ENCODE data around the gene MELTF.

MELTF gene

DNA sequence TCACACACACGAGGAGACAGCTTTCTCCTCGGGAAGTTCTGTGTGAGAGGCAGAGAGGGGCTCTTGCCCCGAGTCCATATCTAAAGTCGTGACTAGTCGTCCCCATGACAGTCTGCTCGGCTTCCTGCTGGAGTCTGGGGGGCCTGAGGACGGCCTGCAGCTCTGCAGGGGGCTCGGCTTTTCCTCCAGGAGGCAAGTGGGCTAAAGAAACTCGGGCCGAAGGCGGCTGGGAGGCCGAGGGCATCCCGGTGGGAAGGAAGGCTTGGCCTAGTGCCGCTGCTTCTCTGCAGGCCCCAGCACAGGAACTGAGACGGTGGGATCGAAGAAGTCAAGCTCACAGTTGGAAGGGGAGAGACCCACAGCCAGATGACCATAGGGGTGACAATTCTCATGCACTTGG is 35.6 kb downstream of the MELTF start:
- peak; percentile 42 for DNase-seq (ENCODE audit: low spot score)

DNA sequence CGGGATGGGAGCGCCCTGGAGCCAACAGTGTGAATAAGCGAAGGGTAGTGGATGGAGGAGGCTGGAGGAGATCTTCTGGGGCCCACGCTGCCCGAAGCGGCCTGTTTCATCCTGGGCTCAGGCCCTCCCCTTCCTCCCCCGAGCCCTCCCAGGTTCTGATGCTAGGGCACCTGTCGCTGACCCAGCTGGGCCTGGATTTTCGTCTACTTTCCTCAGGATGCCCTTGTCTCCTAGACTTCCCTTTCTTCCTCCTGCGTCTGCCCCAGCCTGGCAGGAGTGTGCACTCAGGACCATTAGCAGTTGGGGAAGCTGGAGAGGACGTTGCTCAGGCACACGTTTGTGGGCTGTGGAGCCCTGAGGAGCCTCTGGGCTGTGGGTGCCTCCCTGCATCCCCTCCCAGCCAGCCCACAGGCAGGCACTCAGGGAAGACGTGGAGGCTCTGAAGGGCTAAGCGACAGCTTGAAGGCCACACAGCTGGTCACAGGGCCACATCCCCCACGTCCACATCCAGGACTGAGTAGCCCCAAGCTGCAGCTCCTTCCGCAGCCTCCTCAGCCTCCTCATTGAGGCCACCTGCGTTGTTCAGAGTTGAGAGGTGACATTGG is 37.1 kb downstream of the MELTF start:
- peak; percentile 34 for DNase-seq (ENCODE audit: low spot score)

DNA sequence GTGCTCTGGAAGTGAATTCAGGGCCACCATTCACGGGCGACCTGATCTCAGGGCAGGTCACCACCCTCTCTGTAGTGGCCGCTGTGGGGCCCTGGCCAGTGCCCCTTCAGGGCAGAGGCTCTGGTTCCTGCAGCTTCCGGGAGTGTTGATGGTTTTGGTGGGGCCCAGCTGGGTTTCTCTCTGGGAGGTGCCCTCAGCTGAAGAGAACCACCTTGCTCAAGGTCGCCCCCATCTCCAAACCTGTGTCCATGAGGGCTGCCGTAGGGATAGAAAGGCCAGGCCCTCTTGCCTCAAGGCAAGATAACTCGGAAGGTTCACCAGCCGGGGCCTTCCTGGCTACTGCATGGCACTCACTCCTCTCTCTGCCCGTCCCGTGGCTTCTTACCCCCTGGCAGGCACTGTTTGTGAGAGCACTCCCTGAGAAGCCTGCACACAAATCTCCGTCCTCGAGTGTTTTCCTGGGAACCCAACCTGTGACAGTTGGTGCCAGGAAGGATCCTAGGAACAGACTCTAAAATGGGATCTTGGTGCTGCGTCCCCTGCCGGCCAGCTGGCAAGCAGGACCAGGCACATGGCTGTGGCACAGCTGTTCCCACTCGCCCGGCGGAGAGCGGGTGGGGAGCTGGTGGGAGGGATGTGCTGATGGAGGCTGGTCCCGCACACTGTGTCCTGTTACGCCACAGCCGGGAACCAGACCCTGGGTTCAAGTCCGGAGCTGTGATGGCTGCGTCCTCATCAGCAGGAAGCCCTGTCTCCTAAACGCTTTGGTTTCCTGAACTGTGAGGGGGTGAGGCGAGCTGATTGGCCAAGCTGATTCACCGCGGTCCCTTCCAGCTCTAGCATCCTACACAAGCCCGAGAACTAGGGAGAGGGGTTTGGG is 37.8 kb downstream of the MELTF start:
- DNase-seq (ENCODE audit: low spot score), result peak; percentile 62

DNA sequence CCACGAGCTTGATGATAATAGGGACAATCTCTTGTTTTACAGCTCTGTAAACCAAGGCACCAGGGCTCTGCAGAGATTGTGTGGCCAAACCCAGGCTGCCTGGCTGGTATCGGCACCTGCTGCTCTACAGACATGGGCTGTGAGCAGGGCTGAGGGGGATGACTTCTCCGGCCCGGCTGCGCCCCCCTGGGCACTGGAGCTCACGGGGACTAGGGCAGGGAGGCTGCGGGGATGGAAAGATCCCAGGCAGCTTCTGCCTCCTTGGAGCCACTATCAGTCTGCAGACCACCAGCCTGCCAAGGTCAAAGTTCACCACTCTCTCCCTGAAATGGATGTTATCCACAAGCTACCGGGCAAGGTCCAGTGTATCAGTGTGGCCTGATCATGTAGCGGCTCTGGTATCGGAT is 39.0 kb downstream of the MELTF start:
- peak; percentile 55 for DNase-seq (ENCODE audit: low spot score)

DNA sequence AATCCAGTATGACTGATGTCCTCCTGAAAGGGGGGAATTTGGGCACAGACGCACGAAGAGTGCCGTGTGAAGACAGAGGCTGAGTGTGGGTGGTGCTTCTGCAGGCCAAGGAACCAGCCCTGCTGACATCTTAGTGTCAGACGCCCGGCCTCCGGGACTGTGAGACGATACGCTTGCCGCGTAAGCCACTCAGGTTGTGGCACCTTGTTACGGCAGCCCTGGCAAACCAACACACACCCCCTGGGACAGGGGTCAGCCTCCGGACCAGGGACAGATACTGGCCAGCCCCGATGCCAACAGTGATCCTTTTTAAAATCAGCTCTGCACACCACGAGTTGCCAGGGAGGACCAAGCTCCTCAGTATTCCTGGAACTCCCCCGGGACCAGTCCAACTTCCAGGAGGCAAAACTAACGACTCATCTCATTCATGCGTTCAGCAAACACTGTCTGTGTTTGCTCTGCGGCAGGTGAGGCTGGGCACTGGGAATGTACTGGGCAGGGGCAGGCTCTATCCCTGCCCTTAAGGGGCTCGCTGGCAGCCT is 39.8 kb downstream of the MELTF start:
- peak; percentile 51 for DNase-seq (ENCODE audit: low spot score)

DNA sequence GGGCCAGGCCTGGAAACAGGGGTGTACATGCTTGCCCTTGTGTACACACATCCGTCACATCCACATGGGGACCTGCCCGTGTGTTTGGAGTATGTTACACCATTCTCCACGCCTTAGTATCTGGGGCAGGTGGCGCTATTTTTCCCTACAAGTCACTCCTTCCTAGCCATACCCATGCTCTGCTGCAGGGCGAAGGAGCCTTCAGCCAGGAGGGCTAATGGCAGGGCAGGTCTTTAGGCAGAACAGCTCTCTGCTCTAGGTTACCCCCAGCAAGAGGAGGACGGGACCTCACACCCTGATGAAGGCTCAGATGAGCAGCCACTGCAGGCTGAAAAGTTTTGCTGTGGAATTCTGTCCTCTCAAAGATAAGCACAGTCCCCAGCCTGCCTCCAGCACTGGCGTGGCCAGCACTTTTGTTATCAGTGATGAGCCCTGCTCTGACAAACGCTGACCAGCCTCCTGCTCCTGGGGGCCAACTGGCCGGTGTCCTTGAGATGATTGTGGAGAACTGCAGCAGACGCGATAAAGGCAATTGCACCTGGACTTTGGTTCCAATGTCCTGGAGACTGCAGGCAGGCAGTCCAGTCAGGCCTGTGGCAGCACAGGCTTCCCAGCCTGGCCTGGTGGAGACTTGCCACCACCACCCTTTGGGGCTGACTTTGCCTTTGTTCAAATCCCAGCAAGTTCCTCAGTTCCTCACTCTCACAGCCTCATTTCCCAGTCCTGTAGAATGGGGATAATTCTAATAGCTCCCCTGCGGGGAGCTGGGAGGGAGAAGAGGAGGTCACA is 41.2 kb downstream of the MELTF start:
- DNase-seq (ENCODE audit: low spot score), result peak; percentile 53

DNA sequence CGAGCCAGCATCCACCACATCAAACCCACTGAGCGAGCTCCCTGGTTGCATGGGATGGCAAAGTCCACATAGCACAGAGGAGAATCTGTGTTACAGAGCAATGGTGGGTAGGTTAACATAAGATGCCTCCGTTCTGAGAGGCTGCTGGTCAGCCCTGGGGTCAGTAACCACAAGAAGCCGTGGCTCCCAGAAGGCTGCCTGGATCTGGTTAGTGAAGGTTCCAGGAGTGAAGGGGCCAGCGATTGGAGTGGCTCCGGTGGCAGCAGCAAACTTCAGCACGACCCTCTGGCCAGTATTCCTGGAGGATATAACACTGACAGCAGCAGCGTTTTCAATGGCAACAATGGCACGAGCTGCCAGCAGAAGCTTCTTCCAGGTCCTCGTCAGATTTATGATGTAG is 42.6 kb downstream of the MELTF start:
- DNase-seq (ENCODE audit: low spot score), result peak; percentile 12

DNA sequence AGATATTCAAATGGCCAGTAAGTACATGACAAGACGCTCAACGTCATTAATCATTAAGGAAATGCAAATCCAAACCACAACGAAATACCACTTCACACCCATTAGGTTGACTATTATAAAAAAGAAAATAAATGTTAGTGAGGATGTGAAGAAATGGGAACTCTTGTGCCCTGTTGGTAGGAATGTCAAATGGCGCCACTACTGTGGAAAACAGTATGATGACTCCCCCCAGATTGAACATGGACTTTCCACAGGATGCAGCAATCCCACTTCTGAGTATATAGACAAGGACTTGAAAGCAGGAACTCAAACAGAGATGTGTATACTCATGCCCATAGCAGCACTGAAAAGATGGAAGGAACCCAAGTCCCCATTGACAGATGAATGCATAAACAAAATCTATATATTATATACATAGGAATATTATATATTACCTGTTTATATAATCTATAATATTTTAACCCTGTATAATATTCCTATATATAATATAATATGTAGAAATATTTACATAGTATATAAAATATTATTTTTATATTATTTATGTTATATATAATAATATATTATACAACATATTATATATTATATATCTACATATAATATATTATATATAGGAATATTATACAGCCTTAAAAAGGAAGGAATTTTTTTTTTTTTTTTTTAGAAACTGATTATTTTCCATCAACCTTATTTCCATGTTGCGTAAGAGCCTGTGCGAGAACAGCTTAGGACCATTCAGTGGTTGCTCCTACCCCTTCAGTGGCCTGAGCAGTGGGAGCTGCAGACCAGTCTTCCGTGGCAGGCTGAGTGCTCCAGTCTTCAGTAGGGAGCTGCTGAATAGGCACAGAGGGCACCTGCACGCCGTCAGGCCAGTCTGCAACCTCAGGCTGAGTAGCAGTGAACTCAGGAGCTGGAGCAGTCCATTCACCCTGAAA is 43.4 kb downstream of the MELTF start:
- DNase-seq (ENCODE audit: low spot score), result peak; percentile 17

DNA sequence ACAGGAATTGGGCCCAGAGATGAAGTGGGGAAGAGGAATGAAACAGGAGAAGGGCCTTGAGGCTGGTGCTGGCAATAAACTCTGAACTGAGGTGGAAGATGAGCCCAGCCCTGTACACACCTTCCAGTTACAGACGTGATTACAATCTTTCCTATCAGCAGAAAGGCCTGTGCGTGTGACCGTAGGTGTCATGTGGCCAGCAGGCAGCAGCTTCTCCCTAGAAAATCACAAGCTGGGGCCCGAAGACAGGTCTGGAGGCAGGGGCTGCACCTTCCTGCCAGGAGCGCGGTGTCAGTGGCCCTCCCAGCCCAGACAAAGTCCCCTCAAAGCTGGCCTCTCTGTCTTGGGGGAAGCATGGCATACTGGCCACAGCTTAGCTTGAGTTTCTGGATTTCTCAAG is 44.3 kb downstream of the MELTF start:
- DNase-seq (ENCODE audit: low spot score), result peak; percentile 36

DNA sequence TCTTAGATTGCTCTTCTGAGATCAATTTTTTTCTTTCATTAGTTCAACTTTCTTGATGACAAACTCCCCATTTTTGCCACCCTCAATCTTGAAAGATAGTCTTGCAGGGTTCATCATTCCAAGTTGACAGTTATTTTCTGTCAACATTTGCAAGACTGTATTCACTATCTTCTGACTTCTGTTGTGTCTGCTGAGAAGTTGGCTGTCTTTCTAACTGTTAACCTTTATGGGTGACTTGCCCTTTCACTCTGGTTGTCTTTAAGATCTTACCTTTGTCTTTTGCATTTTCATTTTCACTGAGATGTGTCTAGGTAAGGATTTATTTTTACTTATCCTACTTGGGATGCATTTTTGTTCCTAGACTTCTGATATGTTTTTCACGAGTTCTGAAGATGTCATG is 46.4 kb downstream of the MELTF start:
- no peak for DNase-seq (ENCODE audit: low spot score)

DNA sequence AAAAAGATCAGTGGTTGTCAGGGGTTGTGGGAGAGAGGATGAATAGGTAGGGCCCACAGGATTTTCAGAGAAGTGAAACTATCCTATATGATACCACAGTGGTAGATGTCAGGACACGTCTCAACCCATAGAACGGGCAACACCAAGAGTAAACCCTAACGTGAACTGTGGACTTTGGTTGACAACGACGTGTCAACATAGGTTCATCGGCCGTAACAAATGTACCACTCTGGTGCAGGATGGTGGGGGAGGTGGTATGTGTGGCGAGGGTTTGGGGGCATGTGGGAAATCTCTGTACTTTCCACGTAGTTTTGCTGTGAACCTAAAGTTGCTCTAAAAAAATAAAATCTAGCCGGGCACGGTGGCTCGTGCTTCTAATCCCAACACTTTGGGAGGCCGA is 48.0 kb downstream of the MELTF start:
- DNase-seq (ENCODE audit: low spot score), result peak; percentile 25

DNA sequence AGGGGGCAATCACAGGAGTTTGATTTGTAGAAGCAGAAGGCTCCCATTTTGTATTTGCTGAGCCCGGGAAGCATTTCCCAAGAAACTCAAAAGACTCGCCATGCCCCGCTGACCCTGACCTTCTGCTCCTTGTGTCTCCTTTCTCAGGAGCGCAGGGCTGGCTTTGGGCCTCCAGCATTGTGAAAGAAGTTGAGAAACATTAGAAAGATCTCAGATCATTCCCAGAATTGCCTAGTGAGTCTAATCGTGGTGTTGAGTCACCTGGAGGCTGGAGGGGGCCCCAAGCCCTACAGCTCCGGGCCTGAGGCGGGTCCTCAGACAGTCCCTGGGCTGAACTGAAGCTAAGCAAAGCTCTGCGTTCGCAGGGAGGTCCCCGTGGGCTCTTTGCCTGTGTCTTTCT is 50.1 kb downstream of the MELTF start:
- DNase-seq (ENCODE audit: low spot score), result no peak

DNA sequence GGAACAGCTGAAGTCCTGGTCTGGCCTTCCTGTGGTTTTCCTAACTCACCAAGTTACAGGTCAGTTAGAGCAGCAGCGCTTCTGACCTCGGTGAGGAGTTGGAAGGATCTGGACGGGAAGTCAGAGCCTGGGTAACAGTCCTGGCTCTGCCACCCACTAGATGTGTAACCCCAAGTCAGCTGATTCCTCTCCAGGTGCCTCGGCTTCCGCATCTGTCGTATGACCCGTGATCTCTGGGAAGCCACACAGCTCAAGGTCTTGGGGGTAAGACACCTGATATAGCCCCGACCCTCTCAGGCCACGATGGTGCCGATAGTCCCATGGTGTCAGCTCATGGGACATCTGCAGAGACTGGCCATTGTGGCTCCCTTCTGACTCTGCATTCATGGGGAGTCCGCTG is 52.7 kb downstream of the MELTF start:
- peak; percentile 57 for DNase-seq (ENCODE audit: low spot score)

DNA sequence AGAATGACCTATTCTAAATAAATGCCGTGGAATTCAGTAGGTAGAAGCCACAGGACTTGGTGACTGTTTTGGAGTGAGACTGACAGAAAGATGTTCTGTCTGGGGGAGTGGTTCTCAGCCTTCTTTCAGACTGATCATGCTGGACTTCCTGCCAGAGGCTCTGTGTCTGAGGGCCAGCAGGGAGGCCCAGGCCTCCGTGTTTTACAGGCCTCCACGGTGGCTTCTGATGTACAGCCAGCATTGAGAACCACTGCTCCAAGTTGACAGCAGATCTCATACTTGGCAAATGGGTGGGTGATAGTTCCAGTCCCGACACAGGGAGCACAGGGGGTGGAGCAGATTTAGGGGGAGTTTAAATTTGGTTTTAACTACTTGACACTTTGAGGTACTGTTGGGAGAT is 54.3 kb downstream of the MELTF start:
- peak; percentile 52 for DNase-seq (ENCODE audit: low spot score)

DNA sequence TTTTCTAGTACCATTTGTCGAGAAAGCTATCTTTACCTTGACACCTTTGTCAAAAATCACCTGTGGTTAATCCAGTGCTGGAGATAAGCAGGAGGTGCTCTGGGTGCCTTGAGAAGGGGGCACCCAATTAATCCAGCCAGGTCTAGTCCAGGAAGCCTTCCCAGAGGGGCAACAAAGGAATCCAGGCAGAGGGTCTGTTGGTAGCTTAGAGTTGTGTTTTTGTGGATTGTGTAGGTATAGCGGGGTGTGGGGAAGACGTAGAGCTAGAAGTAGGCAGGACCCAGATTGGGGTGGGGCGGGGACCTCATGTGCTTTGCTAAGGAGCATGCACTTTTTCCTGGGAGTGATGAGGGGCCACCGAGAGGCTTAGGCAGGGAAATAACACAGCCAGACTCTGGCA is 55.0 kb downstream of the MELTF start:
- DNase-seq (ENCODE audit: low spot score), result peak; percentile 17

DNA sequence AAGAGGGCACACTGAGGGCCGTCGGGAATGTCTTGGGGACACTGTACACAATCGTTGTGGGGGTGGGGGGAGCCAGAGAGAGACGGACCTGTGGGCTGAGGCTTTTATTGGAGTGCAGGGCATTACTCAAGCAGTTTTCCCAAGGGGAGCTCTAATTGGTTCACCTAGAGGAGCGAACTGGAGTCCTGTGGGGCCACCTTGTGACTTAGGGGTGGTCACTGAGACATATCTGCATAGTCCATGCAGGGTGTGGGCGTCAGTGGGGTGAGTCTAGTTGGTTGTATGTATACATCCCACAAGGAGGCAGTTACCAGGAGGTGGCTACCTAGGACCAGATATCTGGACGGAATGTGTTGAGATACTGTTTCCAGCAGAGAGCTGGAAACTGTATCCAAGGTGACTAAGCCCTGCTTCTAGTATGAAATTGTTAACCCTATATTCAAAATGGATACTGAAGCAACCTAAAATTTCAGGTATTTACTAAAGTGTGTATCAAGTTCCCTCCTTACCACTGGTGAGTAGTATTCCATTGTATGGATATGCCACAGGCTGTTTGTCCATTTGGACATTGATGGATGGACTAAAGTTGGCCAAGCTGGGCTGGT is 58.4 kb downstream of the MELTF start:
- peak; percentile 36 for DNase-seq (ENCODE audit: low spot score)

DNA sequence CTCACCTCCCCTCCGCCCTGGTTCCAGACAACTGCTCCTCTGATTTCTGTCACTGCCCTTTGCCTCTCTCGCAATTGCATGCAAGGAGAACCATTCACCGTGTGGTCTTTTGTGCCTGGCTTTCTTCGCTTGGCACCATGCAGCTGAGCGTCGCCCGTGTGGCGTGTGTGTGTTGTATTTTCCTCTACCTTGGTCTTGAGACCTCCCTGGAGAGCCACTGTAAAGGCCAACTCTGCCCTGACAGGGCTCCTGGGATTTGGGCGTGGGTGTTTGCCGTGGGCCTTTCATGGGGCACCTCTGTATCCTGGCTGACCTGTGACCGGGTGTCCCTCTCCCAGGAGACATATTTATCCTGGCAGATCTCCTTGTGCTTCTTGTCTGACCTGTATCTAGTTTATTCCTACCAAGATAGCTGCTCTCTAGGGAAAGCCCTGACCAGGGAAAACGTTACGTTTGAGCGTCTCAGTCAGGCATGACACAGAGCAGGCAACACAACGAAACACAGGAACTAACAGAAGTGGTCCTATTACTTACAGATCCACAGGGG is 59.0 kb downstream of the MELTF start:
- DNase-seq (ENCODE audit: low spot score), result no peak

DNA sequence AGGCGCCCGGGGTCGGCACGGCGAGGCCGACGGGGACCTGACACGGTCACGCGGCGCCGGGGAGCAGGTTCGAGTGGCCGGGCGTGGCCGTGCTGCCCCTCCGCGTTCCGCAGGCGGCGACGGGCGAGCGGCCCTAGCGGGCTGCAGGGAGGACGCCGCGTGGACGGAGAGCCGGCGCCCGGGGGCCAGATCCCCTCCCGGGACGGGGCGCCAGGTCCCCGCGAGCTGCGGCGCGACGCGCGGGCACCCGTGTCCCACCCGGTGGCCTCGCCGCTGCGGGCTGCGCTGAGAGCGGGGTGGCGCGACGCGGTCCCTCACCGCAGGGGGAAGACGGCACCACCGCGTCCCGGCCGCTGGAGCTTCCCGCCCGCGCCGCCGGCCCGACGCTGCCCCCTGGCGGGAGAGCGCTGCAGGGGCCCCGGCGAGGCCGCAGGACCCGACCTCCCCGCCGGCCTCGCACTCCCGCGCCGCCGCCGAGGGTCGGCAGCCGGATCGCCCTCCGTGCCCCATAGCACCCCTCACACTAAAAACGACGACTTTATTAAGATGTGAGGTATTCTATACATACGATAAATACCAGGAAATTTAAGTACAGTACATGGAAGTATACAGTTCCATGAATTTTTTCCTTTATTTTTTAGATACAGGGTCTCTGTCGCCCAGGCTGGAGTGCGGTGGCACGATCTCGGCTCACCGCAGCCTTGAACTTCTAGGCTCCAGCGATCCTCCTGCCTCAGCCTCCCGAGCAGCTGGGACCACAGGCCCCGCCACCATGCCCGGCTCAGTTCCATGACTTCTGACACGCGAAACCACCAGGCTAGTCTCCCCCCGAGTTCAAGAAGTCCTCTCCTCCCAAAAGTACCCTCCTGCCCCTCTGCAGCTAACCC is 59.7 kb downstream of the MELTF start:
- peak; percentile 83 for DNase-seq (ENCODE audit: low spot score)

DNA sequence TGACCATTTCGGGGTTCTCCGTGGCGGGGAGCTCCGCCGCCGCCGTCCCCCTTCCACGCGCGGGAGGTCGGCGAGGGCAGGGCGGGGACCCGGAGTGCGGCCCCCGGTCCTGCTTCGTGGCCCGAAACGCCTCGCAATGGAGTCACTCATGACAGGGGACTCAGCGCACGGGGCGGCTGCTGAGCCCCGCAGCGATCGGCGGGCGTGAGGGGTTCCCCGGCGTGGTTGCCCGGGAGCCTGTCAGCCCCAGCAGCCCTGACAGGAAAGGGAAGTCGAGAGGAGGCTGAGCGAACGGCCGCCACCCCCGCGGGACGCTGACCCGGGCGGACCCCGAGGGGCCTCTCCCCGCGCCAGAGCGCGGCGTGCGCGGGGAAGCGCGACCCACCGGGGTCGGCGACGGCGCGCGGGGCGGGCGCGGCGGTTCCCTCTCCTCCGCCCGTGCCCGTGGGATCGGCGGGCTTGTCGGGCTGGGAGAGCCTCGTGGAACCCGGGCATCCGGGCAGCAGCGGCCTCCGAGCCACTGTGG is 60.4 kb downstream of the MELTF start:
- DNase-seq (ENCODE audit: low spot score), result peak; percentile 66

All from left forelimb (tissue), 1 donor.